ENCODE measurements around the gene SYN1.
A peak's percentile ranks its signal among the peaks of the same experiment; 100 is the strongest.
"Not testable (repeated sequence)": the region's sequence is repeated elsewhere in the genome, so short reads cannot be mapped to it uniquely, and the experiment has no call there.

The SYN1 gene

DNA sequence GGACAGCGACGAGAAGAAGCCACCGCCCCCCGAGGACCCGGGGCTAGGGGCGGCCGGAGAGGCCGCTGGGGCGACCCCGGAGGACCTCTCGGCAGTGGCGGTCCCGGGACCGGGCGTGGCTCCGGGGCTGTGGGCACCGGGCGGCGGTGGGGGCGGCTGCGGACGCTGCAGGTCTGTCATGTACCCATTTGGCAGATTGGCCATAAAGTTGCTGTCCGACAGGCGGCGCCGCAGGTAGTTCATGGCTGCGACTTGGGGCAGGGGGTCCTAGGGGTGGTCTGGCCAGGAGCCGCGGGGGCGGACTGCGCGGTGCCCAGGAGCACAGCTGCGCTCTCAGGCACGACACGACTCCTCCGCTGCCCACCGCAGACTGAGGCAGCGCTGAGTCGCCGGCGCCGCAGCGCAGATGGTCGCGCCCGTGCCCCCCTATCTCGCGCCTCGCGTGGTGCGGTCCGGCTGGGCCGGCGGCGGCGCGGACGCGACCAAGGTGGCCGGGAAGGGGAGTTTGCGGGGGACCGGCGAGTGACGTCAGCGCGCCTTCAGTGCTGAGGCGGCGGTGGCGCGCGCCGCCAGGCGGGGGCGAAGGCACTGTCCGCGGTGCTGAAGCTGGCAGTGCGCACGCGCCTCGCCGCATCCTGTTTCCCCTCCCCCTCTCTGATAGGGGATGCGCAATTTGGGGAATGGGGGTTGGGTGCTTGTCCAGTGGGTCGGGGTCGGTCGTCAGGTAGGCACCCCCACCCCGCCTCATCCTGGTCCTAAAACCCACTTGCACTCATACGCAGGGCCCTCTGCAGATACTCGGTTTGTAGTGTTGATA is at the start of gene SYN1:
SYN1 (minus strand) TSS at position 372 of the 817 bp plus-strand sequence; CDS start at position 243, 129 bp downstream.
- DNase-seq = peak; percentile 71

DNA sequence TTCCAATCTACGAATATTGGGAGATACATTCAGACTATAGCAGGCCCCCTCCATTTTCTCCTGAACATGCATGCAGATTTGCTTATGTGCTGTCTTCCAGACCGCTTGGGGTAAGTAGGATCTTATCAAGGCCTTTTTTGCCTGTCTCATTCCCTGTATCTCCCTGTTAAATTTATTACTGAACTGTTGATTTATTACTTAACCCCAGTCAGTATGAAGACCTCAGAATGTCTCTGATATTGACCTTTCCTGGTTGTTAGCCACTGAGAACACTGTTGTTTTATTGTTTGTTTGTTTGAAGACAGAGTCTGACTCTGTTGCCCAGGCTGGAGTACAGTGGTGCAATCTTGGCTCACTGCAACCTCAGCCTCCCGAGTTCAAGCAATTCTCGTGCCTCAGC is 46.1 kb upstream of the SYN1 start:
- DNase-seq = not testable (repeated sequence)

DNA sequence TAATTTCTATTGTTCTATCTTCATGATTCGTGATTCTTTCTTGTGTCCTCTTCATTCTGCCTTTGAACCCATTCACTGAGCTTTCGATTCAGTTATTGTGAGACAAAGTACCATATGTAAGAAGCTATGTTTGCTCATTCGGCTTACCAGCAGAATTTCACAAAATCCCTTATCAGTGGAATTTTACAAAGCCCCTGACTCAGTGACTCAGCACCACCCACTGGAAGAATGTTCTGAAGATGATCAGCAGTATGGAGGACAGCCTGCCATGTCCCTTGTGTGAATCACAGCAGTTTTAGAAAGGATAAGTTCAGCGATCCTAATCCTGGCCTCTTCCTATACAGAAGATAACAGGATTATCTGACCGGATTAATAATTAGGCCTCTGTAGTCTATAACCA is 45.1 kb upstream of the SYN1 start:
- no peak for DNase-seq

DNA sequence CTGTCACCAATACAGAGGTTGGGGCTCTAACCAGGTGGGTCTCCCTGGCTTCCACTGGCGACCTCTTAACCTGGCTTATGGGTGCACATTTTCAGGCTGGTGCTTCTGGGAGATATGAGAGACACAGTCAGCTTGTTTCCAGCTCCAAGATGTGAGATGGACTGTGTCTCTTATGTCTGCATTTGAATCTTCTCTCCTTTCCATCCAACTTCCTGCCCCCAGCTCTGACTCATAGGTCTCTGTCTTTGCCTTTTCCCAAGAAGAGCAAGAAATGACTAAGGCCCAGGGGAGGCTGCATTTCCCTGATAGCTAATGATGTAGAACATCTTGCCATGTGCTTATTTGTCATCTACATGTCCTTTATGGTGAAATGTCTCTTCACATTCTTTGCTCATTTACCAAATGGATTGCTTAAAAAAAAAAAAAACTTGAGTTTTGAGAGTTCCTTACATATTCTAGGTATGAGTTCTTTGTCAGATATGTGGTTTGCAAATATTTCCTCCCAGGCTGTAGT is 42.5 kb upstream of the SYN1 start:
- DNase-seq = peak; percentile 80

DNA sequence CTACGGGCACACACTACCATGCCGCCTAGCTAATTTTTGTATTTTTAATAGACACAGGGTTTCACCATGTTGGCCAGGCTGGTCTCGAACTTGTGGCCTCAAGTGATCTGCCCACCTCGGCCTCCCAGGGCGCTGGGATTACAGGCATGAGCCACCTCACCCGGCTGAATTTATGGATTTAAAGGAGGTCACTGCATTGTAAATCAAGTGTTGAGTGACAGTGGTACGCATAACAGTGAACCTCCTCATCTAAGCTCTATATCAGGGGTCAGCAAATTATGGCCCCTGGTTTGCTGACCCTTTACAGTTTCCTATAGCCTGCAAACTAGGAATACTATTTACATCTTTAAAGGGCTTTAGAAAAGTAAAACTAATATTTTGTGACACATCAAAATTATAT is 41.9 kb upstream of the SYN1 start:
- DNase-seq = no peak

DNA sequence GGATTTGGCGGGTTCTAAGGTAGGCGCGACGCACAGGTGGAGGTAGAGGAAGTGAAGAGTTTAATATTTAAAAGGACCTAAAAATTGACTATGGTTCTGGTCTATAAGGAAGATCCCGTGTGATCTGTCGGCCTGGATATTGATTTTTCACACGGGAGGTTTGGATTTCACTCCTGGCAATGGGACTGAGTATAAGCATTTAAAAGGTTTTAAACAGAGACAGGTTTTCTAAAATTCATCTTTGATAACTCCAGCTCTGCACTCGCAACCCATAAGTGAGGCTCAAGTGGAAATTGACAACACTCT is 39.7 kb upstream of the SYN1 start:
- no peak for DNase-seq

DNA sequence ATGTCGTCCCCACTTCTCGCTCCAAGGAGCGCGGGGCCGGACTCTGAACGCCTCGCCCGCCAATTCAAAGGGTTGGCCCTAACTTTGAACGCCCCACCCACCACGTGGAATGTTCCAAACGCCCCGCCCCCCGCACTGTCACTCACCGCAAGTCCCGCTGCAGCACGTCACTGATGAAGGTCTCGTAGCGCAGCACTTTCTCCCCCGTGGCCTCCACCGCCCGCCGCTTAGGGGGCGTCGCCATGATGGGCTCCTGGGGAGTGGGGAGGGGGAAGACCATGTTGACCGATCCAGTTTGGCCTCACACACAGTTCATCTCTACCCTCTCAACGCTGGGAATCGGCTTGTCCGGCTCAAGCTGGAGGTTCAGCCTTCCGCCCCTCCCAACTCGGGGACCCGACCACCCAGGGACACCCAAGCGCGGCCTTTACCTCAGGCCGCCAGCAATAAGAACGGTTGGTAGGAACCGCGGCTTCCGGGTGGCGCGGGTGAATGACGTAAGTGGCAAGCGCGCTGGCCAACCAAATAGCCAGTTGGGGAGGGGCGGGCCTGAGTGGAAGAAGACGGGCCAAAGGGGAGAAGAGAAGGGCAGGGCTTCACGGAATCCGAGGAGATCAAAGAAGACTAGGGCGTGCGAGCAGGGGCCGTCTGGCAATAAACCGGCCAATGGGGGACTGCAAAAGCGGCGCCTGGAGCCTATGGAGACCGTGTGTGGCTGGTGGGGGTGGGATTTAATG is 39.2 kb upstream of the SYN1 start, which contains the start of gene UXT:
UXT (minus strand) TSS at position 497 of the 737 bp plus-strand sequence; CDS start at position 244, 253 bp downstream.
- peak; percentile 95 for DNase-seq

DNA sequence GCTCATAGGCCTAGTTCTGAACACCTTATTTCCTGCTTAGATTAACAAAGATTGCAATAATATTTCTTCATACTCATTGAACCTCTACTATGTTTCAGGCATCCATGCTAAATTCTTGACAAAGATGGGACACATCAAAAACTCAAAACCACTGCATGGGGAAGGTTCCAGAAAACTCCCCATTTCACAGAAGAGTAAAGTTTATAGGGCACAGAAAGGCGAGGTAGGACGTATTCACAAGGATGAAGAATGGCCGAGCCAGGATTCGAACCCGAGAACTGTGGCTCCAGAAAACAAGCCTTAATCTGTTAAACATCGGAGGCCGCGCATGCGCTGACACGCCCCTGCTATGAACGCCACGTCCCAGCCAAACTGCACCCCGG is 38.6 kb upstream of the SYN1 start:
- DNase-seq = no peak

DNA sequence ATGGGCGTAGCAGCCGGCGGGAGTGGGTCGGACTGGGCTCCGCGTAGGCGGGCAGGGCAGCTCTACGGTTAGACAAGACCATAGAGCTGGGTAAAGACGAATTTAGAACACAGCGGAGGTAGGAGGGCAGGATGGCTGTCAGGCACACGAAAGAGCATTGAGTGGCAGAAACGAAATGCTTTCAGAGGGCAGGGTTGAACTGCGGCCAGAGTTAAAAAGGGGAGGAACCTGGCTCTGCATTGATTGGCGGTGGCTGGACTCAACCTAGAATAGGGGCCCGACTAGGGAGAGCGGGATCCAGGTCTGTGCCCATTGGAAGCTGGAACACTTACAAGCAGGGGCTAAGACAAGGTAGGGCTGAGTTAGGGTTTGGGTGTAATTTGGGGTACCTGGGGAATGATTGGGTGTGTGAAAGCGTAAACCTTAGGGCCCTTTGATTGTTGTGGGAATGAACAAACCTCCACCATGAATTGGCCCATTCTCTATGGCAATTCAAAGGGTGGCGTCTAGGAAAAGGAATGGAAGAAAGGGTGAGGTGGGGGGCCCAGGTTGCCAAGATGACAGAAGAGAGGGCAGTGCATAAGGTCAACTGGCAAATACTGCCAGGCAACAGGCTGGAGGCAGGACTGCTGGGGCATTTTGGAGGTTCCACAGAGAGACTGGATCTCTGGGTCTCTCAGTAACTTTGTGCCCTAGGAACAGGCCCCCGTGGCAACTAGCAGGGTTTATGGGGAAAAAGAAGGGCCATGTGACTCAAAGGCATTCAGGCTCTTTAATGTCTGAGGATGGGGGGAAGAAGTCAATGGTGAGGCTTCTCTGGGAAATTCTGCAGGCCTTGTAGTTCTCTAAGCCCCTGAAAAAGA is 31.6 kb upstream of the SYN1 start:
- no peak for DNase-seq

DNA sequence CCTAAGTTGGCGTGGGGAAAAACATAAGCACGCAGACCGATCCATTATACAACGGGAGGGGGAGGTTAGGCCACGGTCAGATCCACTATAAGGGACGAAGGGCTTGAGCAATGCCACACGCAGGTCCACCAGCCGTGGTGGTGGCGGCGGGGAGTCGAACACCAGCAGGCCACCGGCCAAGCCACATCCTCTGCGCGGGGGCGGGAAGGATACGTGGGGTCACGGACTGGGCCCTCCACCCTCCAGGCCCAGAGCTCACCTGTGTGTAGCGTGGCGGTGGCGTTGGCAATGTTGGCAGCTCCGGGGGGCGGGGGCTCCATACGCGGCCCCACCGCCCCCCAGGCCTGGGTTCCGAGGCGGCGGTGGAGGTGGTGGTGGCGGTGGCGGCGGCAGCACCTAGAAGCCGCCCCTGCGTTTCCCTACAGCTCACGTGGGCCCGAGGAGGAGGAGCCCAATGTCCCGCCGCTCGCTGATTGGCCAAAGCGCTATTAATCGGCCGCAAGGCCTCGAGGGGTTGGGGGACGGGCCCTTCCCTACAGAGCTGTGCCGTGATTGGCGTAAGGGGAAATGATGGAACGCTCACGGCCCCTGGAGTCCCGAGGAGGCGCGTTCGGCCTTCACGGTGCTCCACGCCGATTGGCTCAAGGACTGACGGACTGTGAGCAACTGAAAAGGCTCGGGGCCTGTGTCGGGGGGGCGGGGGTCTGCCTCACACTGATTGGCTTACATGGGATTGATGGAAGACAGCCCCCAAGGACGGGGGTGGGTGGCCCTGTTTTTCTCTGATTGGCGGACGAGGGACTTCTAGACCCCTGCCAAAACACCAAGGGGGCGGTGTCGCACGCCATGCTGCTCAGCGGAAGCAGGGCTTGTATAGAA is 30.7 kb upstream of the SYN1 start, which contains the start of gene ELK1:
ELK1 (minus strand) TSS at position 400 of the 879 bp plus-strand sequence. CDS start 9,122 bp downstream, outside the sequence.
- DNase-seq = peak; percentile 93

DNA sequence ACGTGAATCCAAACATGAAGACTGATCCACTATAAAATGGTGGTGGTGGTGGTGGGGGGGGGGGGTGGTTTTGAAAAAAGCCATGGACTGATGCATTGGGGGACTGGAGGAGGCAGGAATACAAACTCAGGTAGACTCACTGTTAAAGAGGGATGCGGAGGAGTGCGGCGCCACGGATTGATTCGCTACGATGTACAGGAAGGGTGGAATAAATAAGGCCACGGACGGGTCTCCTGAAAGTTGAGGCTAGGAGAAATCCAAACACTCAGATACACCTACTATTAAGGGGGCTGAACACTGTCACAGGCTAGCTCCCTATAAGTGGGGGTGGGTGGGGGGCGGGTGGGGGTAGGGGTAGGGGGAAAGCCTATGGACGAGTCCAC is 30.1 kb upstream of the SYN1 start:
- DNase-seq = no peak

DNA sequence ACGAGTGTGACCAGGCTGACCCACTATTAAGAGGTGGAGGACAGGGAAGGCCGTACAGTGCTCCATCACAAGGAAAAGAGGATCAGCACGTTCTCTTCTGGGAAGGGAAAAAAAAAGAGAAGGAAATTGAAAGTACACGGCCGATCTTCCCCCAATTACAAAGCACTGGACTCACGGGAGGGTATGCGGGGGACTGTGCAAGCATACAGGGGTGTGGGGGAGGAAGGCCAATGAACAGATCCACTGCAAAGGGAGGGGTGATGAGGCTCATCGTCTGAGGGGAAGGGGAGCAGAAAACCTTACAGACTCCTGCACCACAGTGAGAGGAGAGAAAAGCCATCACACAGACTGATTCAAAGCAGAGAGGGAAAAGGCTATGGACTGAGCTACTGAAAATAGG is 29.6 kb upstream of the SYN1 start:
- no peak for DNase-seq

DNA sequence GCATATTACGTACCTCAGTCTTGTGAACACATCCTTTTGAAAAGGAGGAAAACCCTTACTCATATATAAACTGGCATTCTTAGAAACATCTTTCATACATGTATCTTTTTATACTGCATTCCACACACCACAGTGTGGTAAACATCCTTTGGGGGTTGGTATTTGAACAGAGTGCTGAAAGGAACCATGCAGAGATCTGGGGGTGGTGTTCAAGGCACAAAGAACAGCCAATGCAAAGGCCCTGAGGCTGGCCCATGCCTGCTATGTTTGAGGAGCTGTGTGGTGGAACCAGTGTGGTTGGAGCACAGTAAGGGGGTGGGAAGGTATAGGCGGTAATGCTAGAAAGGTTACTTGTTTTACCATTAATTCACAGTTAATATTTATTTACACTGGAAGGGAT is 28.7 kb upstream of the SYN1 start:
- peak; percentile 47 for DNase-seq

DNA sequence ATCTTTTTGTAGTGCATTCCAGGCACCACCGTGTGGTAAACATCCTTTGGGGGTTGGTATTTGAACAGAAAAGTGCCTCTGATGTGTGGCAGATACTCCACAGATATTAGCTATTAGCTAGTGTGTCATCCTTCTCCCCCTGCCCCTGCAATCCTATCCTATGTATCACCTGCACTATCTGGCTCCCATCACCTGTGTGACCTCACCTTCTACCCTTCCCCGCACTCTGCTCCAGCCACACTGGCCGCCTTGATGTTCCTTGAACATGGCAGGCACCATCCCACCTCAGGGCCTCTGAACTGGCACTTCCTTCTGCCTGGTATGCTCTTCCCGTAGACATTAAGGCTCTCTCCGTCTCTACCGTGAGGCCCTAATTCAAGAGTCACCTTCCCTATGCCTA is 27.0 kb upstream of the SYN1 start:
- no peak for DNase-seq

DNA sequence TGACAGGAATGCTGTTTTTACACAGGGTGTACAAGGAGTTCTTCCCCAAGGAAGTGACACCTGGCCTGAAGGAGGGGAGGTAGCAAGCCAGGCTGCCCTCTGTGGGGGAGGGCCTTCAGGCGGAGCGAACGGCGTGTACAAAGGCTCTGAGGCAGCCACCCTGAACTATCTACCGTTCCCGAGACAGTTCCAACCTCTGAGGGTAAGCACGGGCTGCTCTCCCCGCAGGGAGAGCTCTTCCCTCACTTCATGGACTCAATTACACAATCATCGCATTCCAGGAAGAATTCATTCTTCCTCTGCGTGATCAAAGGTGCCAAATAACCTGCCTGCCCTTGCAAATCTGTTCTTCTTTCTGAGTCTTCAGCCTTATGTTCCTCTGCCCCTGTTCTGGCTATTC is 25.9 kb upstream of the SYN1 start:
- no peak for DNase-seq

DNA sequence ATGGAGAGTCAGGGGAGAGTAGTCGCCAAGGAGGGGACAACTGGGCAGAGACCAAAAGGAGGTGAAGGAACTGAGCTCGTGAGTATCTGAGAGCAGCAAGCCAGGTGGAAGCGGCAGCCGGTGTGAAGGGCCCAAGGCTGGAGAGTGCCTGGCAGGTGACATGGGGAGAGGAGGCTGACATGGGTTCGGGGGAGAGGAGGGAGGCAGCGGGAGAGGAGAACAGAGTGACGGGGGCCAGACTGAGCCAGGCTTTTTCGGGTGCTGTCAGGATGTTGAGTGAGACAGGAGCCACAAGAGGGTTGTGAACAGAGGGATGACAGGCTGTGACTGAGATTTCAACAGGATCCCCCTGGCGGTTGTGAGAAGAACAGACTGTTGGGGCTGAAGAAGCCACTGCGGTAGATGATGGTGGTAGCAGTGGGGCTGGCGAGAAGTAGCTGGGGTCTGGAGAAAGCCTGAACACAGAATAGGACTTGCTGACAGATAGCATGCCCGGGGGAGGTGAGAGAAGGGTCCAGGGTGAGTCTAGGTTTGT is 25.0 kb upstream of the SYN1 start:
- DNase-seq = no peak

DNA sequence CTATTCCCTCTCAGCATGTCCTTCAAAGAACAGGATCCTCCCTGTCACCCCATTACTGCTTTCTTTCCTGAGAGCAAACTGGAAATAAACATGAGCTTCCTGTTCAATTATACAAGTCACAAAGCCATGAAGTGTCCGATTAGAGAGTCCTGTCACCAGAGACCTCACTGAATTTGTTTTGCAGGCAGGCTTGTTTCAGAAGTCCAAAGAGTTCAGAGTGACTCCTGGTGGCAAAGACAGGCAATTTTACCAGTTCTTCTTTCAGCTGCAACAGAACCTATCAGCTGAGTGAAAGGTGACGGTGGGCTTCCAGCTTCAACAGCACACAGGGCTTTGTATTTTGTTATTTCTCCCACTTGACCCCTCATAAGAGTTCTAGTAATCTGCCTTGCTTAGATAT is 24.3 kb upstream of the SYN1 start:
- DNase-seq = no peak

DNA sequence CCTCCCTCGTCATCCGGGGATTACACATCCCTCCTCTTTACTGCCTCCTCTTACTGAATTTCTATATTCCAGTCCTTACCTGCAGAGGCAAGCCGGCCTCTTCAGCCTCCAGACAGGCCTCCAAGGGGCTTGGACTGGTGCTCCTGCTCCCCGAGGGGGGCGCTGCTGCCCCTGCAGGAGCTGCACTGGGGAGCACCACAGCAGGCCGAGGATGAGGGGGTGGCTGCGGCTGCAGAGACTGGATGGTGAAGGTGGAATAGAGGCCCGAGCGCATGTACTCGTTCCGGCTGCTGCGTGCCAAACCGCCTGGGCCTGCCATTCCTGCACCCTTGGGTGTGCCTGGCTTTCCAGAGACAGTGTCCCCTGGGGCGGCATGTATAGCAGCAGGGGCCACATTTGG is 19.2 kb upstream of the SYN1 start:
- DNase-seq = no peak

DNA sequence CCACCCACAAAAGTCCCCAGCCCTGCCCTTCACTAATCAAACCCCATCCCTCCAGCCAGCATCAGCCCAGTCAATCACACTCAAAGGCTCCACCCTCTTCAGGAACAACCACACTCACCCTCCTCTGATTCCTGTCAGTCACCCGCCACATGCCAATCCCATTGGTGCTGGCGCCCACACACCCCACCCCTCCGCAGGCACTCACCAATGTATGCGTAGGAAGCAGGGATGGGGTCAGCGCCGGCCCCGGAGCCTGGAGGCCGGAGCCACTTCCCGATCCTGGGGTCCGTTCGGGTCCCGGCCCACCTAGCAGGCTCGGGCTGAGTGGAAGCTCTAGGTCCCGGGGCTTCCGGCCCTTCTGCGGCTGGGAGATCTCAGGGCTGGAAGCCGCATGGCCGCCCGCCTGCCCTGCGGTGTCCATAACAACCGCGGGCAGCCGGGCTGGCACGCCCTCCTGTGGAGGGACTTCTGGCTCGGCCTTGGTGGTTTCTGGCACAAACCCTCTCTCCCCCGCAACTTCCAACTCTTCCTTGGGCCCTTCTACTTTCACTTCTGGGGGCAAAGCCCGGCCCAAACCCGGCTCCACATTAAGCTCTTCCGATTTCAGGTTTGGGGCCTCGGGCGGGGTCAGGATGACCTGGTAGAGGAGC is 18.0 kb upstream of the SYN1 start:
- peak; percentile 41 for DNase-seq

DNA sequence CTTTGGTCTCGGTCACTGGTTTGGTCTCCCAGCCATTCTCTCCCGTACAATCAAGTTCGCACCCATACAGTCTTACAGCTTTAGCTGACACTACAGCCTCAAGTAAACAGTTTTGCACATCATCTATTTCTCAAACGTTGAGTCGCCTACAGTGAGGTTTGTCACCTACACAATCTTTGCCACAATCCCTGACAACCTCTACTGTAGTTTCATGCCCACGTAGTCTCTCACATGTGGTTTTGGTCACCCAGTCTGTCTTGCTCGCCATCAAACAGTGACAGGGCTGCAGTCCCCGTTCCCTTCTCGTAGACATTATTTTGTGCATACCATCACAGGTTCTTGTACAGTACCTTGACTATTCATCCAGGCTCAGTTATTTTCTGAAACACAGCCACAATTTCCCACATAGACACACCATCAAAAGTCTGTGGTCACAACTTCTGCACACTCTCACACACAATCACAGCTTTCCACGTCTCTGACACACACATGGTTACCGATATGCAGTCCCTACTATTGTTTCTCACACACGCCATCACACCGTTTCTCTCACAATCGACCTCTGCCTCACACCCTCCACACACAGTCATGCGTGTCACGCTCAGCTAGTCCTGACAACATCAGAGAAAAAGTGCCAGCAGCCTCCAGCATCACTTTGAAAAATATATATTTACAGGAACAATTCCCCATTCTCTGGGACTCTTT is 15.4 kb upstream of the SYN1 start:
- DNase-seq = peak; percentile 35

Data from activated CD4-positive, alpha-beta T cell treated with anti-CD3 and anti-CD28 coated beads, Interleukin-2, amount 50 U/mL, for 16 hours (primary cell).